Measurements from ENCODE around the gene CDH13. TPM values are rescaled to one million over a fixed set of nuclear protein-coding genes. Genes with fewer than 3 reads are reported as not detected.

CDH13 gene
- total and polyA plus RNA-seq, 8 donors: 0.12 to 21.4 (median 1.7) TPM; not detected in 1

DNA sequence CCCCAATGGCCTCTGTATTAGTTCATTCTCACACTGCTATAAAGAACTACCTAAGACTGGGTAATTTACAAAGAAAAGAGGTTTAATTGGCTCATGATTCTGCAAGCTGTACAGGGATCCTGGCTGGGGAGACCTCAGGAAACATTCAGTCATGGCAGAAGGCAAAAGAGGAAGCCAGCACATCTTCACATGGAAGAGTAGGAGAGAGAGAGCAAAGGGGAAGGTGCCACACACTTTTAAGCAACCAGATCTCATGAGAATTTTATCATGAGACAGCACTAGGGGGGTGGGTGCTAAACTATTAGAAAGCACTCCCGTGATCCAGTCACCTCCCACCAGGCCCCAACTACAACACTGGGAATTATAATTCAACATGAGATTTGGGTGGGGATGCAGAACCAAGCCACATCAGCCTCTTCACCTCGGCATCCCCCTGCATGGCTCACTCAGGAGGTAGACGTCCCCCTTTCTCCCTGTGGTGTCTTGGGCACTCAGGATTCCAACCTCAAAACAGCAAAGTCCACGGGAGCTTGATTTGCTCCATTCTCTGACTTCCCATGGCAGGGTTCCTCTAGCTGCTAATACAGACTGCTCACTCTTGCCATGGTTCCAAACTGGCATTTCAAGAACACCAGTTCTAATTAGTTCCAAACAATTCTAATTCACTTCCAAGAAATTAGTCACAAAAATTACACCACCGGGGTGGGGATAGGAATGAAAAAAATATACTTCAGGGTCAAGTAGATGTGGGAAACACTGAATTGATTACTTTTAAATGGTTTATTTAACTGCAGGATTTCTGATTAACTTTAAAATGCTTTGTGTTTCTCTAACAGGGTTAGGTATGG is 977.2 kb downstream of the CDH13 start:
- intact Hi-C loops (cut with DNase I; ENCODE audit: low total_unique reads): no loop called here
- Histone ChIP-seq H3K27ac (no peak overlapping the region), H3K9me3 (no peaks in the 10 kb centered on the region), H3K4me3 (no peak overlapping the region), H3K36me3 (no peaks in the 10 kb centered on the region), H3K4me1 (no peaks in the 10 kb centered on the region), H3K27me3 (no peaks in the 10 kb centered on the region)
- DNase-seq: no peak
- TF ChIP-seq EP300 (IDR thresholded peaks at IDR 0.05) (no peak), POLR2AphosphoS5 (IDR thresholded peaks at IDR 0.05) (no peak), POLR2A (IDR thresholded peaks at IDR 0.05) (no peak)
- TF ChIP-seq, protein P1, sequence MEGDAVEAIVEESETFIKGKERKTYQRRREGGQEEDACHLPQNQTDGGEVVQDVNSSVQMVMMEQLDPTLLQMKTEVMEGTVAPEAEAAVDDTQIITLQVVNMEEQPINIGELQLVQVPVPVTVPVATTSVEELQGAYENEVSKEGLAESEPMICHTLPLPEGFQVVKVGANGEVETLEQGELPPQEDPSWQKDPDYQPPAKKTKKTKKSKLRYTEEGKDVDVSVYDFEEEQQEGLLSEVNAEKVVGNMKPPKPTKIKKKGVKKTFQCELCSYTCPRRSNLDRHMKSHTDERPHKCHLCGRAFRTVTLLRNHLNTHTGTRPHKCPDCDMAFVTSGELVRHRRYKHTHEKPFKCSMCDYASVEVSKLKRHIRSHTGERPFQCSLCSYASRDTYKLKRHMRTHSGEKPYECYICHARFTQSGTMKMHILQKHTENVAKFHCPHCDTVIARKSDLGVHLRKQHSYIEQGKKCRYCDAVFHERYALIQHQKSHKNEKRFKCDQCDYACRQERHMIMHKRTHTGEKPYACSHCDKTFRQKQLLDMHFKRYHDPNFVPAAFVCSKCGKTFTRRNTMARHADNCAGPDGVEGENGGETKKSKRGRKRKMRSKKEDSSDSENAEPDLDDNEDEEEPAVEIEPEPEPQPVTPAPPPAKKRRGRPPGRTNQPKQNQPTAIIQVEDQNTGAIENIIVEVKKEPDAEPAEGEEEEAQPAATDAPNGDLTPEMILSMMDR (IDR thresholded peaks at IDR 0.05): no peak
- WGBS, 5 donors: 60 to 72% (median 70%) methylated on average over 5 of the region's 5 CpGs

DNA sequence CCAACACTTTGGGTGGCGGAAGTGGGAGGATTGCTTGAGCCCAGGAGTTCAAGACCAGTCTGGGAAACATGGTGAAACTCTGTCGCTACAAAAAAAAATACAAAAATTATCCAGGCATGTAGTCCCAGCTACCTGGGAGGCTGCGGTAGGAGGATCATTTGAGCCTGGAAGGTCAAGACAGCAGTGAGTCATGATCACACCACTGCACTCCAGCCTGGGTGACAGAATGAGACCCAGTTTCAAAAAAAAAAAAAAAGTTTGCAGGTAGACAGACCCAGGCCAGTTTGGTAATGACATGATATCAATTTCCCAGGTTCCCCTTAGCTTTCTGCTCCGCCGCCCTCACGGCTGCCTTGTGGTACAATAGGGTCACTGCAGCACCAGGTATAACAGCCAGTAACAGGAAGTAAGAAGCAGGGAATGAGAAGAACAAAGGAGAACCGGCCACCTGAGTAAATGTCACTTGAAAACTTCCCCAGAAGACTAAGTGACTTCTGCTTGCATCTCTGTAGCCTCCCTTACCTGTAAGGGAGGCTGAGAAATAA is 979.8 kb downstream of the CDH13 start:
- H3K4me1 ChIP-seq: no peaks in the 10 kb centered on the region
- H3K27ac ChIP-seq: no peak overlapping the region
- 68 to 75% (median 74%) methylated on average over 7 of the region's 7 CpGs for WGBS, 5 donors
- no peak overlapping the region for H3K4me3 ChIP-seq
- intact Hi-C loops (cut with DNase I; ENCODE audit: low total_unique reads): no loop called here
- no peaks in the 10 kb centered on the region for H3K36me3 ChIP-seq
- DNase-seq: no peak
- no peak for TF ChIP-seq EP300 (IDR thresholded peaks at IDR 0.05)
- TF ChIP-seq, protein P1 (IDR thresholded peaks at IDR 0.05): no peak
- TF ChIP-seq POLR2AphosphoS5 (IDR thresholded peaks at IDR 0.05): no peak
- TF ChIP-seq POLR2A (IDR thresholded peaks at IDR 0.05): no peak
- no peaks in the 10 kb centered on the region for H3K27me3 ChIP-seq
- H3K9me3 ChIP-seq: no peaks in the 10 kb centered on the region

- Histone ChIP-seq H3K27me3 (peaks cover 0 to 2% (median 0%) of the 10 kb centered on the region in 3 donors), H3K9me3 (peaks cover 0 to 3% (median 0%) of the 10 kb centered on the region in 4 donors), H3K36me3 (no peaks in the 10 kb centered on the region), H3K4me1 (no peaks in the 10 kb centered on the region), H3K27ac (no peak overlapping the region), H3K4me3 (no peak overlapping the region)
- intact Hi-C loops (cut with DNase I; ENCODE audit: low total_unique reads): no loop called here
- 87 to 93% (median 90%) methylated on average over 4 of the region's 4 CpGs for WGBS, 5 donors
- TF ChIP-seq POLR2A (IDR thresholded peaks at IDR 0.05) (no peak), POLR2AphosphoS5 (IDR thresholded peaks at IDR 0.05) (no peak), EP300 (IDR thresholded peaks at IDR 0.05) (no peak)
- TF ChIP-seq, protein P1 (IDR thresholded peaks at IDR 0.05): no peak
- no peak for DNase-seq
Measured at GRCh38 chr16:83609178-83609577, 982.4 kb downstream of the CDH13 start.

- Histone ChIP-seq H3K4me3 (no peak overlapping the region), H3K9me3 (peaks cover 0 to 3% (median 0%) of the 10 kb centered on the region in 4 donors), H3K27ac (no peak overlapping the region), H3K27me3 (peaks cover 0 to 3% (median 0%) of the 10 kb centered on the region in 3 donors), H3K36me3 (no peaks in the 10 kb centered on the region), H3K4me1 (no peaks in the 10 kb centered on the region)
- no peak for DNase-seq
- TF ChIP-seq EP300 (IDR thresholded peaks at IDR 0.05) (no peak), POLR2A (IDR thresholded peaks at IDR 0.05) (no peak), POLR2AphosphoS5 (IDR thresholded peaks at IDR 0.05) (no peak)
- TF ChIP-seq, protein P1 (IDR thresholded peaks at IDR 0.05): no peak
- 69 to 83% (median 77%) methylated on average over 7 of the region's 7 CpGs for WGBS, 5 donors
- intact Hi-C loops (cut with DNase I; ENCODE audit: low total_unique reads): no loop called here
Measured at GRCh38 chr16:83615141-83615952, 988.6 kb downstream of the CDH13 start.
